ENCODE data around the gene EFHD1. TPM values are rescaled to one million over a fixed set of nuclear protein-coding genes. Genes with fewer than 3 reads are reported as not detected.

Gene EFHD1
- total and polyA plus RNA-seq, 2 of the 13 experiments (the other 11 are each of a cell fraction or from before 2014, with no cell fraction given) = 0.09 TPM; not detected in 1

- TF ChIP-seq, protein P1, sequence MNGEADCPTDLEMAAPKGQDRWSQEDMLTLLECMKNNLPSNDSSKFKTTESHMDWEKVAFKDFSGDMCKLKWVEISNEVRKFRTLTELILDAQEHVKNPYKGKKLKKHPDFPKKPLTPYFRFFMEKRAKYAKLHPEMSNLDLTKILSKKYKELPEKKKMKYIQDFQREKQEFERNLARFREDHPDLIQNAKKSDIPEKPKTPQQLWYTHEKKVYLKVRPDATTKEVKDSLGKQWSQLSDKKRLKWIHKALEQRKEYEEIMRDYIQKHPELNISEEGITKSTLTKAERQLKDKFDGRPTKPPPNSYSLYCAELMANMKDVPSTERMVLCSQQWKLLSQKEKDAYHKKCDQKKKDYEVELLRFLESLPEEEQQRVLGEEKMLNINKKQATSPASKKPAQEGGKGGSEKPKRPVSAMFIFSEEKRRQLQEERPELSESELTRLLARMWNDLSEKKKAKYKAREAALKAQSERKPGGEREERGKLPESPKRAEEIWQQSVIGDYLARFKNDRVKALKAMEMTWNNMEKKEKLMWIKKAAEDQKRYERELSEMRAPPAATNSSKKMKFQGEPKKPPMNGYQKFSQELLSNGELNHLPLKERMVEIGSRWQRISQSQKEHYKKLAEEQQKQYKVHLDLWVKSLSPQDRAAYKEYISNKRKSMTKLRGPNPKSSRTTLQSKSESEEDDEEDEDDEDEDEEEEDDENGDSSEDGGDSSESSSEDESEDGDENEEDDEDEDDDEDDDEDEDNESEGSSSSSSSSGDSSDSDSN (CRISPR knock-in tag; IDR thresholded peaks at IDR 0.05) = no peak
- 0 out of 2 replicates have a peak, but pooled peaks have one; percentile 9 for TF ChIP-seq NFKBIZ (CRISPR knock-in tag; IDR thresholded peaks at IDR 0.05)
- TF ChIP-seq, protein P2, sequence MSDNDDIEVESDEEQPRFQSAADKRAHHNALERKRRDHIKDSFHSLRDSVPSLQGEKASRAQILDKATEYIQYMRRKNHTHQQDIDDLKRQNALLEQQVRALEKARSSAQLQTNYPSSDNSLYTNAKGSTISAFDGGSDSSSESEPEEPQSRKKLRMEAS (IDR thresholded peaks at IDR 0.05) = no peak
- TF ChIP-seq TIGD3 (CRISPR knock-in tag; IDR thresholded peaks at IDR 0.05; ENCODE audit: borderline replicate concordance) = no peak
- no peak for TF ChIP-seq ZFP36L2 (CRISPR knock-in tag; IDR thresholded peaks at IDR 0.05)
- TF ChIP-seq ZNF672 (CRISPR knock-in tag; IDR thresholded peaks at IDR 0.05) = no peak
- TF ChIP-seq TBX3 (IDR thresholded peaks at IDR 0.05; ENCODE audit: borderline replicate concordance) = no peak
- TF ChIP-seq REL (CRISPR knock-in tag; conservative IDR thresholded peaks at IDR 0.05) = no peak
- TF ChIP-seq ZNF891 (CRISPR knock-in tag; IDR thresholded peaks at IDR 0.05) = 0 out of 2 replicates have a peak, but pooled peaks have one; percentile 59
- TF ChIP-seq ZNF772 (CRISPR knock-in tag; IDR thresholded peaks at IDR 0.05) = no peak
- TF ChIP-seq IKZF4 (CRISPR knock-in tag; IDR thresholded peaks at IDR 0.05; ENCODE audit: borderline replicate concordance, low read depth, not compliant biosample characterization) = peak; percentile 72
- TF ChIP-seq AFF4 (CRISPR knock-in tag; IDR thresholded peaks at IDR 0.05) = no peak
- TF ChIP-seq RBM39 (IDR thresholded peaks at IDR 0.05; ENCODE audit: low read depth, low read length, poor library complexity, severe bottlenecking) = no peak
- TF ChIP-seq, protein P3, sequence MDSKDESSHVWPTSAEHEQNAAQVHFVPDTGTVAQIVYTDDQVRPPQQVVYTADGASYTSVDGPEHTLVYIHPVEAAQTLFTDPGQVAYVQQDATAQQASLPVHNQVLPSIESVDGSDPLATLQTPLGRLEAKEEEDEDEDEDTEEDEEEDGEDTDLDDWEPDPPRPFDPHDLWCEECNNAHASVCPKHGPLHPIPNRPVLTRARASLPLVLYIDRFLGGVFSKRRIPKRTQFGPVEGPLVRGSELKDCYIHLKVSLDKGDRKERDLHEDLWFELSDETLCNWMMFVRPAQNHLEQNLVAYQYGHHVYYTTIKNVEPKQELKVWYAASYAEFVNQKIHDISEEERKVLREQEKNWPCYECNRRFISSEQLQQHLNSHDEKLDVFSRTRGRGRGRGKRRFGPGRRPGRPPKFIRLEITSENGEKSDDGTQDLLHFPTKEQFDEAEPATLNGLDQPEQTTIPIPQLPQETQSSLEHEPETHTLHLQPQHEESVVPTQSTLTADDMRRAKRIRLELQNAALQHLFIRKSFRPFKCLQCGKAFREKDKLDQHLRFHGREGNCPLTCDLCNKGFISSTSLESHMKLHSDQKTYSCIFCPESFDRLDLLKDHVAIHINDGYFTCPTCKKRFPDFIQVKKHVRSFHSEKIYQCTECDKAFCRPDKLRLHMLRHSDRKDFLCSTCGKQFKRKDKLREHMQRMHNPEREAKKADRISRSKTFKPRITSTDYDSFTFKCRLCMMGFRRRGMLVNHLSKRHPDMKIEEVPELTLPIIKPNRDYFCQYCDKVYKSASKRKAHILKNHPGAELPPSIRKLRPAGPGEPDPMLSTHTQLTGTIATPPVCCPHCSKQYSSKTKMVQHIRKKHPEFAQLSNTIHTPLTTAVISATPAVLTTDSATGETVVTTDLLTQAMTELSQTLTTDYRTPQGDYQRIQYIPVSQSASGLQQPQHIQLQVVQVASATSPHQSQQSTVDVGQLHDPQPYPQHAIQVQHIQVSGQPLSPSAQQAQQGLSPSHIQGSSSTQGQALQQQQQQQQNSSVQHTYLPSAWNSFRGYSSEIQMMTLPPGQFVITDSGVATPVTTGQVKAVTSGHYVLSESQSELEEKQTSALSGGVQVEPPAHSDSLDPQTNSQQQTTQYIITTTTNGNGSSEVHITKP (CRISPR knock-in tag; IDR thresholded peaks at IDR 0.05; ENCODE audit: low read depth) = no peak
- TF ChIP-seq, protein P4, sequence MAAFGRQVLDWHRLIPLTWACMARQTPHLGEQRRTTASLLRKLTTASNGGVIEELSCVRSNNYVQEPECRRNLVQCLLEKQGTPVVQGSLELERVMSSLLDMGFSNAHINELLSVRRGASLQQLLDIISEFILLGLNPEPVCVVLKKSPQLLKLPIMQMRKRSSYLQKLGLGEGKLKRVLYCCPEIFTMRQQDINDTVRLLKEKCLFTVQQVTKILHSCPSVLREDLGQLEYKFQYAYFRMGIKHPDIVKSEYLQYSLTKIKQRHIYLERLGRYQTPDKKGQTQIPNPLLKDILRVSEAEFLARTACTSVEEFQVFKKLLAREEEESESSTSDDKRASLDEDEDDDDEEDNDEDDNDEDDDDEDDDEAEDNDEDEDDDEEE (CRISPR knock-in tag; IDR thresholded peaks at IDR 0.05) = no peak; the same call in 1 of the 2 replicates
- no peak for TF ChIP-seq ZNF780A (CRISPR knock-in tag; IDR thresholded peaks at IDR 0.05)
- TF ChIP-seq ELF3 (CRISPR knock-in tag; IDR thresholded peaks at IDR 0.05) = no peak
- TF ChIP-seq MEF2D (CRISPR knock-in tag; IDR thresholded peaks at IDR 0.05) = 0 out of 2 replicates have a peak, but pooled peaks have one; percentile 18
Measured at GRCh38 chr2:232697807-232698110, 64.4 kb downstream of the EFHD1 start (continued).

Measured in HepG2 (cell line).